Ishikawa (cell line): ENCODE data around the gene PIGQ.

ENCODE experiments used
- CREB1 ChIP-seq: IDR thresholded peaks from 2 replicates; pipeline ENCODE4 v1.6.1; 2012; ENCODE audit warnings: low read depth
- EGR1 ChIP-seq: IDR thresholded peaks from 2 replicates; pipeline ENCODE4 v1.6.1; 2012
- EP300 ChIP-seq: IDR thresholded peaks from 2 replicates; pipeline ENCODE4 v1.6.1; 2012; ENCODE audit warnings: borderline replicate concordance
- FOXM1 ChIP-seq: IDR thresholded peaks from 2 replicates; pipeline ENCODE4 v1.6.1; 2012; ENCODE audit warnings: low read depth, borderline replicate concordance
- NFIC ChIP-seq: IDR thresholded peaks from 2 replicates; pipeline ENCODE4 v1.6.1; 2012
- TAF1 ChIP-seq: IDR thresholded peaks from 2 replicates; pipeline ENCODE4 v1.6.1; 2012; ENCODE audit warnings: low read depth, mild to moderate bottlenecking
- TCF12 ChIP-seq: IDR thresholded peaks from 2 replicates; pipeline ENCODE4 v1.6.1; 2012; ENCODE audit warnings: low read depth
- TEAD4 ChIP-seq: IDR thresholded peaks from 2 replicates; pipeline ENCODE4 v1.6.1; 2012
- USF1 ChIP-seq: IDR thresholded peaks from 2 replicates; pipeline ENCODE4 v1.6.1; 2012
- TF ChIP-seq, protein P1 (sequence below): IDR thresholded peaks from 2 replicates; pipeline ENCODE4 v1.6.1; 2012; ENCODE audit warnings: low read depth, mild to moderate bottlenecking

DNA sequence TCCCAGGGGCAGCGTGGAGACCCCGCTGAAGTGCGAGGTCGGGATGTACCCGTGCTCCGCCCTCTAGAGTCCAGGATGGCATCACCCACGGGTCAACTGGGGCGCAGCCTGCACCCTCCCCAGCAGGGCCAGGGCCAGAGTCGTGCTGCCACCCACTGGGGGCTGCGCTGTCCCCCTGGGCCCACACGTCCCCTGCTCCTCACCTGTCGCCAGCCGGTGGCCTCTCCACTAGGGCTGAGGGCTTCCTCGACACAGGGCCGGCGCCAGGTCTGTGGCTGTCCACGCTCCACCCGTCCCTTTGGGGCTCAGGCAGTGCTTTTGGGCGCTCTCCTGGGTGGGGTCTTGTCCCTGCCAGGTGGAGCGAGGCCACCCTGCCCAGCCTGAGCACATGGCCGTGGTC is 21.2 kb upstream of the PIGQ start:
- TF ChIP-seq, protein P1, sequence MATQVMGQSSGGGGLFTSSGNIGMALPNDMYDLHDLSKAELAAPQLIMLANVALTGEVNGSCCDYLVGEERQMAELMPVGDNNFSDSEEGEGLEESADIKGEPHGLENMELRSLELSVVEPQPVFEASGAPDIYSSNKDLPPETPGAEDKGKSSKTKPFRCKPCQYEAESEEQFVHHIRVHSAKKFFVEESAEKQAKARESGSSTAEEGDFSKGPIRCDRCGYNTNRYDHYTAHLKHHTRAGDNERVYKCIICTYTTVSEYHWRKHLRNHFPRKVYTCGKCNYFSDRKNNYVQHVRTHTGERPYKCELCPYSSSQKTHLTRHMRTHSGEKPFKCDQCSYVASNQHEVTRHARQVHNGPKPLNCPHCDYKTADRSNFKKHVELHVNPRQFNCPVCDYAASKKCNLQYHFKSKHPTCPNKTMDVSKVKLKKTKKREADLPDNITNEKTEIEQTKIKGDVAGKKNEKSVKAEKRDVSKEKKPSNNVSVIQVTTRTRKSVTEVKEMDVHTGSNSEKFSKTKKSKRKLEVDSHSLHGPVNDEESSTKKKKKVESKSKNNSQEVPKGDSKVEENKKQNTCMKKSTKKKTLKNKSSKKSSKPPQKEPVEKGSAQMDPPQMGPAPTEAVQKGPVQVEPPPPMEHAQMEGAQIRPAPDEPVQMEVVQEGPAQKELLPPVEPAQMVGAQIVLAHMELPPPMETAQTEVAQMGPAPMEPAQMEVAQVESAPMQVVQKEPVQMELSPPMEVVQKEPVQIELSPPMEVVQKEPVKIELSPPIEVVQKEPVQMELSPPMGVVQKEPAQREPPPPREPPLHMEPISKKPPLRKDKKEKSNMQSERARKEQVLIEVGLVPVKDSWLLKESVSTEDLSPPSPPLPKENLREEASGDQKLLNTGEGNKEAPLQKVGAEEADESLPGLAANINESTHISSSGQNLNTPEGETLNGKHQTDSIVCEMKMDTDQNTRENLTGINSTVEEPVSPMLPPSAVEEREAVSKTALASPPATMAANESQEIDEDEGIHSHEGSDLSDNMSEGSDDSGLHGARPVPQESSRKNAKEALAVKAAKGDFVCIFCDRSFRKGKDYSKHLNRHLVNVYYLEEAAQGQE: no peak
- no peak for TF ChIP-seq NFIC
- TF ChIP-seq FOXM1: no peak
- no peak for TF ChIP-seq TAF1
- TF ChIP-seq CREB1: no peak
- no peak for TF ChIP-seq EGR1
- TF ChIP-seq EP300: no peak
- no peak for TF ChIP-seq USF1
- TF ChIP-seq TCF12: no peak
- TF ChIP-seq TEAD4: no peak
